GM12878 (cell line): Measurements from ENCODE around the gene LSM14B. TPM values are rescaled to one million over a fixed set of nuclear protein-coding genes. Genes with fewer than 3 reads are reported as not detected.

ENCODE experiments used
- ATAC-seq: fragments of 200-7000 bp; cut with Tn5 transposase; 3 replicates; pipeline ENCODE4 v1.9.1; 2020; ENCODE audit warnings: mild to moderate bottlenecking, moderate library complexity
- BruUV-seq: library from RNA; stranded (reverse); fragments of 400-500 nt; replicated peaks from 2 replicates; lab custom pipeline; 2021; lab: Mats Ljungman, UMichigan
- CTCF ChIA-PET: fragments of 300-600 bp; sonication (Branson Sonifier 250); formaldehyde crosslinking; extraction: SDS; loops from one replicate; lab custom pipeline; 2021; ENCODE audit warnings: inconsistent platforms; lab: Yijun Ruan, JAX
- POLR2A ChIA-PET: fragments of 350-600 bp; formaldehyde crosslinking; extraction: SDS; loops from one replicate; lab custom pipeline; 2021; ENCODE audit warnings: inconsistent platforms; lab: Charles Lee
- RAD21 ChIA-PET: fragments of 300-600 bp; sonication (Branson Sonifier 250); formaldehyde crosslinking; loops from one replicate; lab custom pipeline; 2023; ENCODE audit warnings: antibody characterized with exemption; ENCODE audit not compliant: unreplicated experiment; lab: Charles Lee
- SMC1A ChIA-PET: fragments of 300-600 bp; sonication (Branson Sonifier 250); formaldehyde crosslinking; loops from one replicate; lab custom pipeline; 2023; ENCODE audit not compliant: unreplicated experiment, uncharacterized antibody; lab: Charles Lee
- DNase-seq: peaks from one replicate; pipeline ENCODE4 v3.0.0-alpha.2; 2011; ENCODE audit warnings: low read depth, low spot score
- FAIRE-seq: peaks from 3 replicates; lab custom pipeline; 2011; peaks lifted over from hg19 to GRCh38; lab: Jason Lieb, UNC
- H2AFZ ChIP-seq: 2 replicates; pipeline ENCODE4 v1.6.0; 2011; ENCODE audit warnings: low read depth, low read length, control low read depth; ENCODE audit not compliant: control insufficient read depth
- H3K27ac ChIP-seq: 2 replicates; pipeline ENCODE4 v1.5.1; 2011; ENCODE audit warnings: control low read depth; ENCODE audit not compliant: control insufficient read depth, insufficient read depth
- H3K27me3 ChIP-seq, 2 experiments: replicated peaks in 1 of 2; 2 replicates each; pipeline versions ENCODE4 v1.6.0 to v1.6.1; 2011; ENCODE audit warnings: low read length in 1 of 2; ENCODE audit not compliant: control insufficient read depth in 2 of 2, insufficient read depth in 2 of 2
- H3K36me3 ChIP-seq, 2 experiments: 2 replicates each; pipeline ENCODE4 v1.5.1; 2011; ENCODE audit warnings: low read length in 1 of 2; ENCODE audit not compliant: control insufficient read depth in 2 of 2, insufficient read depth in 2 of 2
- H3K4me1 ChIP-seq: 2 replicates; pipeline ENCODE4 v1.6.1; 2011; ENCODE audit warnings: mild to moderate bottlenecking, low read length, moderate library complexity, mixed read lengths; ENCODE audit not compliant: control insufficient read depth, insufficient read depth
- H3K4me2 ChIP-seq: 2 replicates; pipeline ENCODE4 v1.6.0; 2011; ENCODE audit warnings: control low read depth; ENCODE audit not compliant: control insufficient read depth, insufficient read depth
- H3K4me3 ChIP-seq: fragments of 200-600 bp; sonication (generic); 2 replicates; pipeline ENCODE4 v1.5.1; 2016
- H3K79me2 ChIP-seq: 2 replicates; pipeline ENCODE4 v1.6.0; 2011; ENCODE audit warnings: low read length; ENCODE audit not compliant: control insufficient read depth, insufficient read depth
- H3K9ac ChIP-seq: 2 replicates; pipeline ENCODE4 v1.8.0; 2011; ENCODE audit warnings: low read length, control low read depth, mixed read lengths; ENCODE audit not compliant: control insufficient read depth, insufficient read depth
- H3K9me3 ChIP-seq: replicated peaks from 3 replicates; pipeline ENCODE4 v1.5.1; 2011; ENCODE audit warnings: mild to moderate bottlenecking, low read length; ENCODE audit not compliant: control insufficient read depth, insufficient read depth
- H4K20me1 ChIP-seq: 2 replicates; pipeline ENCODE4 v1.6.0; 2011; ENCODE audit not compliant: control insufficient read depth, insufficient read depth
- REST ChIP-seq: IDR thresholded peaks from 2 replicates; pipeline ENCODE4 v1.6.1; 2012; ENCODE audit warnings: mild to moderate bottlenecking, low read depth, low read length
- SIN3A ChIP-seq: IDR thresholded peaks from 2 replicates; pipeline ENCODE4 v1.6.1; 2012; ENCODE audit warnings: low read depth, low read length, improper control_type of control experiment
- STAT1 ChIP-seq: fragments of 450-650 bp; conservative IDR thresholded peaks from 2 replicates; pipeline ENCODE4 v1.6.1; 2014; ENCODE audit warnings: antibody characterized with exemption, mild to moderate bottlenecking
- TAF1 ChIP-seq: IDR thresholded peaks from 2 replicates; pipeline ENCODE4 v1.6.1; 2011; ENCODE audit warnings: mild to moderate bottlenecking, low read depth, low read length, borderline replicate concordance
- USF2 ChIP-seq: IDR thresholded peaks from 2 replicates; pipeline ENCODE4 v1.6.1; 2011; ENCODE audit warnings: low read depth, low read length, improper control_type of control experiment, borderline replicate concordance
- WGBS: methylation state at CpG from one replicate; pipeline ENCODE4 v1.1.6; 2016; ENCODE audit warnings: low lambda C conversion rate; ENCODE audit not compliant: insufficient replicate concordance, insufficient coverage; ENCODE audit errors: missing lambda C conversion rate; 5-methylcytosine and 5-hydroxymethylcytosine counted together
- in situ Hi-C: fragments of 300-500 bp; cut with MboI; formaldehyde crosslinking; loops from 9 replicates; pipeline ENCODE4 v1.14.3; 2018; ENCODE audit warnings: mixed read lengths
- intact Hi-C: fragments of 100-400 bp; cut with micrococcal nuclease; formaldehyde crosslinking; loops from one replicate; pipeline ENCODE4 v1.14.2; 2022; ENCODE audit not compliant: unreplicated experiment
- polyA plus RNA-seq, 11 experiments: library from polyadenylated mRNA; depleted of rRNA in 4 of 11; unstranded in 6 of 11; stranded (reverse) in 5 of 11; fragments of >200 nt; fragmentation: Nextera tagmentation in 4 of 11; fragmentation: Illumina TruSeq in 1 of 11; extraction: Ambion mirVana in 4 of 11; extraction: Trizol in 1 of 11; gene quantifications; 1 replicate in 1 of 11; 2 replicates in 10 of 11; pipeline versions ENCODE4 v1.2.1 to v1.2.3, GENCODE V29; 2011 to 2016; ENCODE audit warnings: inconsistent platforms in 2 of 11, missing spikeins in 2 of 11, low read depth in 1 of 11
- total RNA-seq, 4 experiments: library from RNA; depleted of rRNA in 3 of 4; stranded (reverse); fragments of >200 nt in 3 of 4; fragmentation: Illumina TruSeq in 1 of 4; extraction: Trizol in 1 of 4; gene quantifications; 2 replicates each; pipeline versions ENCODE4 v1.2.1 to v1.2.3, GENCODE V29; 2013 to 2021

LSM14B gene
- total and polyA plus RNA-seq, 10 of the 15 experiments (the other 5 are each of a cell fraction or from before 2014, with no cell fraction given) = 0.56 to 34.3 (median 15.6) TPM

DNA sequence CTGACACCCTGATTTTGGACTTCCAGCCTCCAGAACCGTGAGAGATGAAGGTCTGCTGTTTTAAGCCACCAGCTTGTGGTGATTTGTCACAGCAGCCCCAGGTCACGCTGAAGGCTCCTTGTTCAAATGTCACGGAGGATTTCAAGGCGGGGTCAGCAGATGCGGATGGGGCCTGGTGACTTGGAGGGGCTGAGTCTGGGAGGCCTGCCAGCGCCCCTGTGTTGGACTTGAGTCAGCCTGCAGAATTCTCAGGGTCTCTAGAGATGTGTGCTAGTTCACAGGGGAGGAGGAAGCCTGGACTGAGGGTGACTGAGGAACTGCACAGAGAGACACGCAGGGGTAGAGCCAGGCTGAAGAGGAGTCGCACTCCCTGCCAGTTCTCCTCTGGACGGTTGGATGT, 37.1 kb upstream of the LSM14B start:
- RAD21 ChIA-PET = no interaction called here
- no peaks in the 10 kb centered on the region for H3K4me1 ChIP-seq
- intact Hi-C loops = no loop called here
- BruUV-seq = no TSS peak
- TF ChIP-seq REST = no peak
- TF ChIP-seq STAT1 = no peak
- no peak for TF ChIP-seq TAF1
- TF ChIP-seq SIN3A = no peak
- TF ChIP-seq USF2 = no peak
- TF ChIP-seq, all 136 proteins: peak for 0
- Histone ChIP-seq H3K36me3 (no peaks in the 10 kb centered on the region), H3K4me3 (no peak overlapping the region), H4K20me1 (no peaks in the 10 kb centered on the region), H3K4me2 (no peak overlapping the region), H3K9me3 (no peaks in the 10 kb centered on the region; the same call in 2 of the 3 replicates), H3K27me3 (no peaks in the 10 kb centered on the region), H3K79me2 (no peaks in the 10 kb centered on the region), H3K27ac (no peak overlapping the region), H2AFZ (no peak overlapping the region), H3K9ac (no peak overlapping the region)
- ChIA-PET POLR2A (no interaction called here), SMC1A (no interaction called here), CTCF (no interaction called here)
- WGBS = 67% methylated on average over 9 of the region's 9 CpGs
- FAIRE-seq (no peak), DNase-seq (no peak), ATAC-seq (no peak)
- in situ Hi-C loops = loop anchor here (25.0 kb wide), 1 partner anchor 598 kb away; no protein-coding TSS in a partner anchor
